HEK293T (cell line): ENCODE measurements around the gene METTL24.

Experiments used
- CTCF ChIA-PET: fragments of 350-600 bp; formaldehyde crosslinking; extraction: SDS; loops from one replicate; lab custom pipeline; 2021; ENCODE audit warnings: antibody characterized with exemption, inconsistent platforms; lab: Yijun Ruan, JAX
- POLR2A ChIA-PET: fragments of 350-600 bp; formaldehyde crosslinking; extraction: SDS; loops from one replicate; lab custom pipeline; 2020; ENCODE audit warnings: antibody characterized with exemption, inconsistent platforms; lab: Yijun Ruan, JAX
- DNase-seq: peaks from one replicate; pipeline ENCODE4 v3.0.0; 2012; ENCODE audit warnings: mixed read lengths; ENCODE audit errors: extremely low spot score
- ARNT ChIP-seq: fragments of 450-650 bp; IDR thresholded peaks from 2 replicates; pipeline ENCODE4 v1.6.1; 2017; ENCODE audit warnings: mild to moderate bottlenecking
- BHLHE40 ChIP-seq: fragments of 450-650 bp; IDR thresholded peaks from 2 replicates; pipeline ENCODE4 v1.6.1; 2016; ENCODE audit warnings: mild to moderate bottlenecking, moderate library complexity, borderline replicate concordance
- CTBP1 ChIP-seq: fragments of 450-650 bp; IDR thresholded peaks from 2 replicates; pipeline ENCODE4 v1.6.1; 2016; ENCODE audit warnings: borderline replicate concordance
- ELF4 ChIP-seq: fragments of 450-650 bp; IDR thresholded peaks from 2 replicates; pipeline ENCODE4 v1.6.1; 2017; ENCODE audit warnings: antibody characterized with exemption
- FOXA1 ChIP-seq: fragments of 450-650 bp; IDR thresholded peaks from 2 replicates; pipeline ENCODE4 v1.6.1; 2016; ENCODE audit warnings: mild to moderate bottlenecking
- FOXK2 ChIP-seq: fragments of 450-650 bp; IDR thresholded peaks from 2 replicates; pipeline ENCODE4 v1.6.1; 2016; ENCODE audit warnings: mild to moderate bottlenecking
- FOXM1 ChIP-seq: fragments of 450-650 bp; IDR thresholded peaks from 2 replicates; pipeline ENCODE4 v1.6.1; 2017; ENCODE audit warnings: mild to moderate bottlenecking, borderline replicate concordance
- HDGF ChIP-seq: fragments of 450-650 bp; IDR thresholded peaks from 2 replicates; pipeline ENCODE4 v1.6.1; 2017; ENCODE audit warnings: antibody characterized with exemption, borderline replicate concordance
- L3MBTL2 ChIP-seq: fragments of 450-650 bp; conservative IDR thresholded peaks from 2 replicates; pipeline ENCODE4 v1.6.1; 2016; ENCODE audit warnings: mild to moderate bottlenecking
- LEF1 ChIP-seq: fragments of 450-650 bp; IDR thresholded peaks from 2 replicates; pipeline ENCODE4 v1.6.1; 2017; ENCODE audit warnings: mild to moderate bottlenecking, borderline replicate concordance
- NFRKB ChIP-seq: fragments of 450-650 bp; IDR thresholded peaks from 2 replicates; pipeline ENCODE4 v1.6.1; 2016; ENCODE audit warnings: mild to moderate bottlenecking, moderate library complexity
- PKNOX1 ChIP-seq: fragments of 450-650 bp; IDR thresholded peaks from 2 replicates; pipeline ENCODE4 v1.6.1; 2016
- SP1 ChIP-seq: fragments of 450-650 bp; IDR thresholded peaks from 2 replicates; pipeline ENCODE4 v1.6.1; 2017
- SUZ12 ChIP-seq: fragments of 450-650 bp; IDR thresholded peaks from 2 replicates; pipeline ENCODE4 v1.6.1; 2016; ENCODE audit warnings: mild to moderate bottlenecking
- TARDBP ChIP-seq: fragments of 450-650 bp; IDR thresholded peaks from 2 replicates; pipeline ENCODE4 v1.6.1; 2016
- ZNF384 ChIP-seq: fragments of 450-650 bp; IDR thresholded peaks from 2 replicates; pipeline ENCODE4 v1.6.1; 2016

The METTL24 gene

GRCh38 chr6:110271732-110272022 lies 86.5 kb downstream of the METTL24 start:
- TF ChIP-seq NFRKB (no peak), BHLHE40 (no peak), FOXK2 (no peak), PKNOX1 (no peak), ELF4 (no peak), SP1 (no peak), HDGF (no peak), FOXM1 (no peak), L3MBTL2 (no peak), CTBP1 (no peak)
- no peak for DNase-seq
- ChIA-PET POLR2A (no interaction called here), CTCF (no interaction called here)

GRCh38 chr6:110270165-110270564 lies 88.0 kb downstream of the METTL24 start:
- ChIA-PET CTCF (no interaction called here), POLR2A (no interaction called here)
- DNase-seq = no peak
- TF ChIP-seq BHLHE40 = no peak
- no peak for TF ChIP-seq ELF4
- no peak for TF ChIP-seq ZNF384
- TF ChIP-seq TARDBP = no peak
- TF ChIP-seq SUZ12 = no peak
- no peak for TF ChIP-seq SP1
- TF ChIP-seq LEF1 = no peak
- no peak for TF ChIP-seq FOXA1
- no peak for TF ChIP-seq ARNT
- TF ChIP-seq CTBP1 = no peak
- no peak for TF ChIP-seq L3MBTL2
- TF ChIP-seq PKNOX1 = no peak
- TF ChIP-seq FOXK2 = no peak
- TF ChIP-seq HDGF = no peak
- TF ChIP-seq FOXM1 = no peak
- no peak for TF ChIP-seq NFRKB

GRCh38 chr6:110269623-110270022 lies 88.5 kb downstream of the METTL24 start:
- DNase-seq = no peak
- CTCF ChIA-PET = no interaction called here
- no peak for TF ChIP-seq SP1
- TF ChIP-seq HDGF = no peak
- TF ChIP-seq SUZ12 = no peak
- no peak for TF ChIP-seq NFRKB
- TF ChIP-seq ZNF384 = no peak
- no peak for TF ChIP-seq PKNOX1
- TF ChIP-seq FOXA1 = no peak
- TF ChIP-seq ARNT = no peak
- TF ChIP-seq FOXM1 = no peak
- no peak for TF ChIP-seq TARDBP
- POLR2A ChIA-PET = no interaction called here

- TF ChIP-seq BHLHE40 (no peak), ZNF384 (no peak), LEF1 (no peak), FOXK2 (no peak), CTBP1 (no peak), FOXA1 (no peak), ELF4 (no peak), SP1 (no peak), FOXM1 (no peak), HDGF (no peak)
- CTCF ChIA-PET = no interaction called here
- POLR2A ChIA-PET = no interaction called here
- no peak for DNase-seq
Observed at GRCh38 chr6:110266996-110267395, 91.2 kb downstream of the METTL24 start.

- DNase-seq = no peak
- no peak for TF ChIP-seq ARNT
- no peak for TF ChIP-seq CTBP1
- no peak for TF ChIP-seq HDGF
- no peak for TF ChIP-seq FOXK2
- no peak for TF ChIP-seq FOXM1
- TF ChIP-seq PKNOX1 = no peak
- TF ChIP-seq NFRKB = no peak
- no peak for TF ChIP-seq TARDBP
- no peak for TF ChIP-seq SUZ12
- POLR2A ChIA-PET = no interaction called here
- CTCF ChIA-PET = no interaction called here
Observed at GRCh38 chr6:110265273-110265672, 92.9 kb downstream of the METTL24 start.

GRCh38 chr6:110256366-110256765 lies 101.8 kb downstream of the METTL24 start:
- no peak for DNase-seq
- CTCF ChIA-PET = no interaction called here
- no peak for TF ChIP-seq FOXK2
- no peak for TF ChIP-seq LEF1
- TF ChIP-seq ARNT = no peak
- TF ChIP-seq CTBP1 = no peak
- no peak for TF ChIP-seq ELF4
- no peak for TF ChIP-seq FOXA1
- no peak for TF ChIP-seq L3MBTL2
- TF ChIP-seq NFRKB = no peak
- TF ChIP-seq TARDBP = no peak
- no peak for TF ChIP-seq SUZ12
- no peak for TF ChIP-seq ZNF384
- no peak for TF ChIP-seq HDGF
- TF ChIP-seq BHLHE40 = no peak
- POLR2A ChIA-PET = no interaction called here
